GM19324 (cell line): ENCODE results near the gene NID2.

ENCODE experiments used
- ATAC-seq: cut with Tn5 transposase; IDR thresholded peaks from one replicate; pipeline ENCODE4 v1.9.1; 2021; ENCODE audit warnings: mild to moderate bottlenecking, moderate library complexity; ENCODE audit not compliant: unreplicated experiment, low FRiP score

NID2 gene

GRCh38 chr14:52059649-52060048, 9.2 kb downstream of the NID2 start:
- ATAC-seq, result no peak

GRCh38 chr14:52058341-52058740, 10.5 kb downstream of the NID2 start:
- ATAC-seq, result no peak

GRCh38 chr14:52055167-52055566, 13.7 kb downstream of the NID2 start:
- ATAC-seq, result no peak

- ATAC-seq, result no peak
Observed at GRCh38 chr14:52054678-52055077, 14.2 kb downstream of the NID2 start.

- no peak for ATAC-seq
Observed at GRCh38 chr14:52053044-52053443, 15.8 kb downstream of the NID2 start.

GRCh38 chr14:52052288-52052943, 16.4 kb downstream of the NID2 start:
- ATAC-seq, result no peak

- ATAC-seq, result no peak
Observed at GRCh38 chr14:52051871-52052270, 17.0 kb downstream of the NID2 start.

GRCh38 chr14:52051251-52051650, 17.6 kb downstream of the NID2 start:
- ATAC-seq, result no peak

- no peak for ATAC-seq
Observed at GRCh38 chr14:52049721-52050588, 18.9 kb downstream of the NID2 start.

- ATAC-seq, result no peak
Observed at GRCh38 chr14:52049271-52049670, 19.6 kb downstream of the NID2 start.

- no peak for ATAC-seq
Observed at GRCh38 chr14:52048641-52049204, 20.1 kb downstream of the NID2 start.

- no peak for ATAC-seq
Observed at GRCh38 chr14:52048116-52048515, 20.7 kb downstream of the NID2 start.

GRCh38 chr14:52046376-52046917, 22.4 kb downstream of the NID2 start:
- ATAC-seq, result no peak

GRCh38 chr14:52044791-52045522, 23.9 kb downstream of the NID2 start:
- ATAC-seq, result no peak

GRCh38 chr14:52043690-52044089, 25.2 kb downstream of the NID2 start:
- no peak for ATAC-seq

GRCh38 chr14:52042371-52043289, 26.2 kb downstream of the NID2 start:
- ATAC-seq, result no peak

GRCh38 chr14:52040598-52040997, 28.3 kb downstream of the NID2 start:
- ATAC-seq, result no peak

- no peak for ATAC-seq
Observed at GRCh38 chr14:52039124-52039815, 29.6 kb downstream of the NID2 start.

GRCh38 chr14:52033101-52033642, 35.7 kb downstream of the NID2 start:
- no peak for ATAC-seq
